Gastrocnemius medialis (tissue), 4 donors: Measurements from ENCODE around the gene PAK4.

Experiments used
- CTCF ChIP-seq, 5 experiments: fragments of 450-650 bp in 3 of 5; fragments of 200-600 bp in 2 of 5; sonication (generic) in 2 of 5; IDR thresholded peaks in 4 of 5; conservative IDR thresholded peaks in 1 of 5; 1 replicate in 4 of 5; 2 replicates in 1 of 5; pipeline ENCODE4 v1.5.1; 2016 to 2019; ENCODE audit warnings: antibody characterized with exemption in 5 of 5, mild to moderate bottlenecking in 3 of 5, moderate library complexity in 3 of 5
- POLR2A ChIP-seq, 2 donors: fragments of 450-650 bp; IDR thresholded peaks; one replicate each; pipeline ENCODE4 v1.6.1; 2017; ENCODE audit warnings: antibody characterized with exemption in 2 of 2, mild to moderate bottlenecking in 2 of 2, moderate library complexity in 2 of 2

DNA sequence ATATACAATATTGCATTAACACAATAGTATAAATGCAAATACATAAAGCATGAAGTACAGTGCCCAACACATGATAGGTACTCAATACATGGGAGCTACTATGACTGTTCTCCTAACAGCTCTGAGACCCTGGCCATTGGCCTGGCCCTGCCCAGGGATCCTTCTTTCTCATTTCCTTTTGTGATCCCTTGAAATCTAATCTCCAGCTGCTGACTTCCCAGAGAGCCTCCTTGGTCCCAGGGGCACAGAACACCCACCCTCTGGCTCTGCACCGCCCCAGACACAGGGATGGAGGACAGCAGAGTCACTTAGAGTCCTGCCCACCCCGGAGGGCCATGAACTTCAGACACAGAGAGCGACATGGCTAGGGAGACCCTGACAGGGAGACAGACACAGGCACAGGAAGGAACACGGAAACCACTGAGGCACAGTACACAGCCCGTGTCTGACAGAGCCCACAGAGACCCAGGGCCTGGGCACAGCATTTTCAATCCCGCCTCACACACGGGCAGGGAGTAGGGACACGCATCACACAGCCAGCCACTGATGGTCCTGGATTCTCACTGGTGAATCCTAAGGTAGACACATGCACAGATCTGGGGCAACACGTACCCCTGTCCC, 82.7 kb downstream of the PAK4 start:
- no peak for TF ChIP-seq CTCF (IDR thresholded peaks at IDR 0.05 in 4 of 5, conservative IDR thresholded peaks at IDR 0.05 in 1 of 5)
- no peak for TF ChIP-seq POLR2A (IDR thresholded peaks at IDR 0.05)
